Suprapubic skin (tissue), 3 donors: Measurements from ENCODE around the gene VMAC.

Experiments used
- POLR2AphosphoS5 ChIP-seq, 3 donors: sonication (generic); formaldehyde crosslinking; IDR thresholded peaks; one replicate each; pipeline ENCODE4 v1.6.1; 2017; ENCODE audit warnings: antibody characterized with exemption in 3 of 3
- TF ChIP-seq, protein P1 (sequence below), 2 donors: fragments of 200-600 bp in 1 of 2; fragments of 450-650 bp in 1 of 2; sonication (generic) in 1 of 2; IDR thresholded peaks; one replicate each; pipeline ENCODE4 v1.5.1; 2016 to 2019; ENCODE audit warnings: antibody characterized with exemption in 2 of 2, mild to moderate bottlenecking in 1 of 2, moderate library complexity in 1 of 2

DNA sequence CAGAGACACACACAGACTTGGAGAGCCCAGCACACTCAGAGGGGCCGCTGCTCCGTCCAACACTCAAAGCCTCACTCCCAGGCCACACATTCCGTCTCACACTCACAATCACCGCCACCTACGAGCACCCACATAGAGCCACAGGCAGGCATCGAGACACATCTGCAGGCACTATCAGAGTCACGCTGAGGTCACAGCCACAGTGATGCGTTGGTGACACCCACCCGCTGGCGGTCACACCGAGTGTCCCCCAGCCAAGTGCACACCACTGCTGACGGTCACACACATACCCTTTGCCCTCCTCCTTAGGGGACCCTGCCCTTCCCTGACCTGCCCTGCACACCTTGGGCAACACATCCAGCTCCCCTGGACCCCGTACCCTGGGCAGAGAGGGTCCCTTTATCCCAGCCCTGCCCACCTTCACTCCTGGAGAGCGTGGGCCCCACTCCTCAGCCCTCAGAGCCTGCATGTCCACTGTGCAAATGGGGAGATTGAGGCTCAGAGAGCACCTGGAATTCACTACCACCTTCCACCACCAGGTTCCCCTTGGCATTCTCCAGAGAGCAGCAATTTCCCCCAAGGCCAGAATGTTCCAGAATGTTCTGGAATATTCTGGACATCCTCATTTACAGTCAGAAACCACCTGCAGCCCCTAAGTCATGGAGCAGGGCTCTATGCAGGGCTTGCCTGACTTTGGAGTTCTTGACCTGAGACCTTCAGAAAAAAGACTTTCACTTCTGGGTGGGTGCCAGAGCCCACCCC, 39.8 kb upstream of the VMAC start:
- TF ChIP-seq, protein P1, sequence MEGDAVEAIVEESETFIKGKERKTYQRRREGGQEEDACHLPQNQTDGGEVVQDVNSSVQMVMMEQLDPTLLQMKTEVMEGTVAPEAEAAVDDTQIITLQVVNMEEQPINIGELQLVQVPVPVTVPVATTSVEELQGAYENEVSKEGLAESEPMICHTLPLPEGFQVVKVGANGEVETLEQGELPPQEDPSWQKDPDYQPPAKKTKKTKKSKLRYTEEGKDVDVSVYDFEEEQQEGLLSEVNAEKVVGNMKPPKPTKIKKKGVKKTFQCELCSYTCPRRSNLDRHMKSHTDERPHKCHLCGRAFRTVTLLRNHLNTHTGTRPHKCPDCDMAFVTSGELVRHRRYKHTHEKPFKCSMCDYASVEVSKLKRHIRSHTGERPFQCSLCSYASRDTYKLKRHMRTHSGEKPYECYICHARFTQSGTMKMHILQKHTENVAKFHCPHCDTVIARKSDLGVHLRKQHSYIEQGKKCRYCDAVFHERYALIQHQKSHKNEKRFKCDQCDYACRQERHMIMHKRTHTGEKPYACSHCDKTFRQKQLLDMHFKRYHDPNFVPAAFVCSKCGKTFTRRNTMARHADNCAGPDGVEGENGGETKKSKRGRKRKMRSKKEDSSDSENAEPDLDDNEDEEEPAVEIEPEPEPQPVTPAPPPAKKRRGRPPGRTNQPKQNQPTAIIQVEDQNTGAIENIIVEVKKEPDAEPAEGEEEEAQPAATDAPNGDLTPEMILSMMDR (IDR thresholded peaks at IDR 0.05), result peak in 1 of 2 donors; percentile 9
- no peak for TF ChIP-seq POLR2AphosphoS5 (IDR thresholded peaks at IDR 0.05)
